Measurements from ENCODE around the gene VCAM1.
"Not testable (repeated sequence)": the region's sequence is repeated elsewhere in the genome, so short reads cannot be mapped to it uniquely, and the experiment has no call there.

The VCAM1 gene

DNA sequence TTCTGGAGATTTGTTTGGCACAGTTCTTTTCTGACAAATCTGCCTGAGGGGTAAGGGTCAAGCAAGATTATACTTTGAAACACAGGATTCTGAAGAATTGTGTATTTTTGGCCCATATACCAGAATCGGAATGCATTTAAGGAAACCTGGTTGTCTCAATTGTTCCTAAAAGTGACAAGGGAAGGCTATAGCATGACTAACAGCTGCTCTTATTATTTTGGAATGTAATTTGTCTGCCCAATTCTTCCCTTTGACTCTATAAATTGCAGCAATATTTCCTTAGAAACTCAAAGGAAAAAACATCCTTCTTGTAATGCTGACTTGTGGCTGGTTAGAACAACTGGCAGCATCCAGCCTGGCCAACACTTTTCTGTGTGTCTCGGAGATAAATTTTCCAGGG lies 15.8 kb upstream of the VCAM1 start:
- H3K4me3 ChIP-seq (ENCODE audit: low read depth, low read length), result no peak overlapping the region
- TF ChIP-seq, protein P1, sequence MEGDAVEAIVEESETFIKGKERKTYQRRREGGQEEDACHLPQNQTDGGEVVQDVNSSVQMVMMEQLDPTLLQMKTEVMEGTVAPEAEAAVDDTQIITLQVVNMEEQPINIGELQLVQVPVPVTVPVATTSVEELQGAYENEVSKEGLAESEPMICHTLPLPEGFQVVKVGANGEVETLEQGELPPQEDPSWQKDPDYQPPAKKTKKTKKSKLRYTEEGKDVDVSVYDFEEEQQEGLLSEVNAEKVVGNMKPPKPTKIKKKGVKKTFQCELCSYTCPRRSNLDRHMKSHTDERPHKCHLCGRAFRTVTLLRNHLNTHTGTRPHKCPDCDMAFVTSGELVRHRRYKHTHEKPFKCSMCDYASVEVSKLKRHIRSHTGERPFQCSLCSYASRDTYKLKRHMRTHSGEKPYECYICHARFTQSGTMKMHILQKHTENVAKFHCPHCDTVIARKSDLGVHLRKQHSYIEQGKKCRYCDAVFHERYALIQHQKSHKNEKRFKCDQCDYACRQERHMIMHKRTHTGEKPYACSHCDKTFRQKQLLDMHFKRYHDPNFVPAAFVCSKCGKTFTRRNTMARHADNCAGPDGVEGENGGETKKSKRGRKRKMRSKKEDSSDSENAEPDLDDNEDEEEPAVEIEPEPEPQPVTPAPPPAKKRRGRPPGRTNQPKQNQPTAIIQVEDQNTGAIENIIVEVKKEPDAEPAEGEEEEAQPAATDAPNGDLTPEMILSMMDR (IDR thresholded peaks at IDR 0.05; ENCODE audit: control insufficient read depth, extremely low read depth, insufficient read depth), result no peak
- DNase-seq (ENCODE audit: low read depth), result no peak

- DNase-seq (ENCODE audit: low read depth), result no peak
- no peak overlapping the region for H3K4me3 ChIP-seq (ENCODE audit: low read depth, low read length)
- TF ChIP-seq, protein P1 (IDR thresholded peaks at IDR 0.05; ENCODE audit: control insufficient read depth, extremely low read depth, insufficient read depth), result no peak
Measured at GRCh38 chr1:100704473-100704872, 15.1 kb upstream of the VCAM1 start.

DNA sequence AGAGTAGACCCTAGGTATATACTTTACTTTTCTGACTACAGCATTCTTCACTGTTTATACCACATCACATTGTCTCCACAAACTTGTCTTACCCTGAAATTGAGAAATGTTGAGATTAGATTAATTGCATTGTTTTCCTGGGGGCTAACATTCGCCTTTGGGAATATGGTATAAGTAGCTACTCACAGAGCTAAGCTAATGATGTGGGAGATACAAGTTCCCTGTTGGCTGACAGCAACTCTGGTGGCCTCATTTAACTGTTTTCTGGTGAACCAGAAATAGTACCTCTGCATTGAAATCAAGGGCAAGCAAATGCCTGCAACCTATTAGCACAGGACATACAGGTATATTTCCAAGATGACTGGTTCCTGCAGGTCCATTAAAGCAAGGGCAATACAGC lies 13.2 kb upstream of the VCAM1 start:
- DNase-seq (ENCODE audit: low read depth), result no peak
- TF ChIP-seq, protein P1 (IDR thresholded peaks at IDR 0.05; ENCODE audit: control insufficient read depth, extremely low read depth, insufficient read depth), result no peak

GRCh38 chr1:100706856-100707255 lies 12.7 kb upstream of the VCAM1 start:
- no peak for DNase-seq (ENCODE audit: low read depth)
- TF ChIP-seq, protein P1 (IDR thresholded peaks at IDR 0.05; ENCODE audit: control insufficient read depth, extremely low read depth, insufficient read depth), result no peak
- H3K4me3 ChIP-seq (ENCODE audit: low read depth, low read length), result no peak overlapping the region

More for the DNA sequence above, 13.2 kb upstream of the VCAM1 start:
- H3K4me3 ChIP-seq (ENCODE audit: low read depth, low read length), result no peak overlapping the region

GRCh38 chr1:100708476-100709062 lies 11.0 kb upstream of the VCAM1 start:
- no peak overlapping the region for H3K4me3 ChIP-seq (ENCODE audit: low read depth, low read length)
- DNase-seq (ENCODE audit: low read depth), result no peak
- TF ChIP-seq, protein P1 (IDR thresholded peaks at IDR 0.05; ENCODE audit: control insufficient read depth, extremely low read depth, insufficient read depth), result no peak

GRCh38 chr1:100710906-100711682 lies 8.4 kb upstream of the VCAM1 start:
- H3K4me3 ChIP-seq (ENCODE audit: low read depth, low read length), result no peak overlapping the region
- TF ChIP-seq, protein P1 (IDR thresholded peaks at IDR 0.05; ENCODE audit: control insufficient read depth, extremely low read depth, insufficient read depth), result no peak
- DNase-seq (ENCODE audit: low read depth), result no peak

DNA sequence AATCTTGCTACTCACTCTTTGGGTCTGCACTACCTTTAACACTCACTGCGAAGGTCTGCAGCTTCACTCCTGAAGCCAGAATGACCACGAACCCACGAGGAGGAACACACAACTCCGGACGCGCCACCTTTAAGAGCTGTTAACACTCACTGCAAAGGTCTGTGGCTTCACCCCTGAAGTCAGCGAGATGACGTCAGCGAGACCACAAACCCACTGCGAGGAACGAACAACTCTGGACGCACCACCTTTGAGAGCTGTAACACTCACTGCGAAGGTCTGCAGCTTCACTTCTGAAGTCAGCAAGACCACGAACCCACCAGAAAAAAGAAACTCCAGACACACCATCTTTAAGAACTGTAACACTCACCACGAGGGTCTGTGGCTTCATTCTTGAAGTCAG lies 6.5 kb upstream of the VCAM1 start:
- not testable (repeated sequence) for DNase-seq (ENCODE audit: low read depth); H3K4me3 ChIP-seq (ENCODE audit: low read depth, low read length)

All from LNCaP clone FGC (cell line).